H1 (cell line): Measurements from ENCODE around the gene CIAO2A. TPM values are rescaled to one million over a fixed set of nuclear protein-coding genes. Genes with fewer than 3 reads are reported as not detected.

Experiments used
- CHD7 ChIP-seq: fragments of 300-600 bp; sonication (generic); IDR thresholded peaks from 2 replicates; pipeline ENCODE4 v1.7.1; 2012; ENCODE audit warnings: low read length, moderate library complexity, mild to moderate bottlenecking, inconsistent platforms; ENCODE audit not compliant: insufficient replicate concordance
- polyA plus RNA-seq, 7 experiments: library from polyadenylated mRNA; depleted of rRNA in 3 of 7; stranded (reverse) in 5 of 7; unstranded in 2 of 7; fragments of >200 nt in 5 of 7; fragments of 200-250 nt in 2 of 7; gene quantifications; 1 replicate in 5 of 7; 2 replicates in 1 of 7; 4 replicates in 1 of 7; pipeline versions ENCODE4 v1.2.1 to v1.2.3, GENCODE V29; 2011 to 2013; ENCODE audit warnings: missing spikeins in 2 of 7, mixed read lengths in 2 of 7
- total RNA-seq: library from RNA; stranded (reverse); fragmentation: NEBNext Ultra II Directional; extraction: Animal tissue kit (Norgen Biotek cat#: 25700); gene quantifications from 2 replicates; pipeline ENCODE4 v1.2.1, GENCODE V29; 2021

Gene CIAO2A
- total and polyA plus RNA-seq, 2 of the 8 experiments (the other 6 are each of a cell fraction or from before 2014, with no cell fraction given): 76.4 to 86.5 TPM

GRCh38 chr15:64037966-64038365 is 55.7 kb downstream of the CIAO2A start (continued):
- no peak for TF ChIP-seq CHD7
- TF ChIP-seq, all 59 proteins: peak for 0
